PC-3 (cell line): Measurements from ENCODE around the gene KCNC1. TPM values are rescaled to one million over a fixed set of nuclear protein-coding genes. Genes with fewer than 3 reads are reported as not detected.

Experiments
- ATAC-seq: fragments of 200-7000 bp; cut with Tn5 transposase; 2 replicates; pipeline ENCODE4 v1.9.1; 2020; ENCODE audit warnings: mild to moderate bottlenecking, moderate library complexity
- BruUV-seq: library from RNA; stranded (reverse); fragments of 400-500 nt; replicated peaks from 2 replicates; lab custom pipeline; 2021; lab: Mats Ljungman, UMichigan
- CTCF ChIA-PET: fragments of 300-600 bp; sonication (Branson Sonifier 250); formaldehyde crosslinking; loops from one replicate; lab custom pipeline; 2022; ENCODE audit warnings: antibody characterized with exemption; lab: Charles Lee
- POLR2A ChIA-PET: fragments of 300-600 bp; sonication (Branson Sonifier 250); formaldehyde crosslinking; loops from one replicate; lab custom pipeline; 2022; ENCODE audit warnings: antibody characterized with exemption; ENCODE audit not compliant: unreplicated experiment; lab: Charles Lee
- DNase-seq: peaks from one replicate; pipeline ENCODE4 v3.0.0-alpha.2; 2015
- H2AFZ ChIP-seq: fragments of 300-600 bp; sonication (generic); 2 replicates; pipeline ENCODE4 v1.6.0; 2016; ENCODE audit warnings: antibody characterized with exemption, low read length
- H3F3A ChIP-seq: fragments of 300-600 bp; sonication (generic); one replicate; pipeline ENCODE4 v1.6.0; 2017; ENCODE audit warnings: antibody characterized with exemption, low read length, control low read depth, mild to moderate bottlenecking; ENCODE audit not compliant: unreplicated experiment
- H3K27ac ChIP-seq: fragments of 300-600 bp; sonication (generic); 2 replicates; pipeline ENCODE4 v1.5.1; 2016; ENCODE audit warnings: mild to moderate bottlenecking, low read length
- H3K27me3 ChIP-seq: fragments of 300-600 bp; sonication (generic); 2 replicates; pipeline ENCODE4 v1.6.1; 2016; ENCODE audit warnings: low read length, mixed read lengths
- H3K36me3 ChIP-seq: fragments of 300-600 bp; sonication (generic); 2 replicates; pipeline ENCODE4 v1.6.1; 2016; ENCODE audit warnings: low read depth, mixed run types, low read length, mixed read lengths
- H3K4me1 ChIP-seq: fragments of 300-600 bp; sonication (generic); 2 replicates; pipeline ENCODE4 v1.5.1; 2016; ENCODE audit warnings: low read length; ENCODE audit not compliant: insufficient read depth
- H3K4me2 ChIP-seq: fragments of 300-600 bp; sonication (generic); 2 replicates; pipeline ENCODE4 v1.6.0; 2016; ENCODE audit warnings: low read length
- H3K4me3 ChIP-seq: fragments of 300-600 bp; sonication (generic); 2 replicates; pipeline ENCODE4 v1.5.1; 2016; ENCODE audit warnings: mild to moderate bottlenecking, low read length, mixed read lengths
- H3K79me2 ChIP-seq: fragments of 300-600 bp; sonication (generic); 2 replicates; pipeline ENCODE4 v1.6.1; 2017; ENCODE audit warnings: low read length, mixed read lengths
- H3K9ac ChIP-seq: fragments of 300-600 bp; sonication (generic); 2 replicates; pipeline ENCODE4 v1.6.0; 2016; ENCODE audit warnings: mild to moderate bottlenecking, low read length
- H3K9me2 ChIP-seq: fragments of 300-600 bp; sonication (generic); replicated peaks from 2 replicates; pipeline ENCODE4 v1.6.1; 2016; ENCODE audit warnings: mixed run types, low read length, mixed read lengths
- H3K9me3 ChIP-seq: fragments of 300-600 bp; sonication (generic); 2 replicates; pipeline ENCODE4 v1.6.1; 2016; ENCODE audit warnings: low read length, mixed read lengths
- H4K20me1 ChIP-seq: fragments of 300-600 bp; sonication (generic); 2 replicates; pipeline ENCODE4 v1.6.1; 2016; ENCODE audit warnings: low read length, mixed read lengths
- CTCF ChIP-seq: fragments of 300-600 bp; sonication (generic); conservative IDR thresholded peaks from 2 replicates; pipeline ENCODE4 v1.5.1; 2017; ENCODE audit warnings: antibody characterized with exemption, low read depth, mild to moderate bottlenecking, low read length
- EZH2 ChIP-seq: fragments of 300-600 bp; sonication (generic); IDR thresholded peaks from one replicate; pipeline ENCODE4 v1.6.1; 2017; ENCODE audit warnings: antibody characterized with exemption, mild to moderate bottlenecking, low read length; ENCODE audit not compliant: unreplicated experiment
- EZH2phosphoT487 ChIP-seq: fragments of 300-600 bp; sonication (generic); IDR thresholded peaks from 2 replicates; pipeline ENCODE4 v1.6.1; 2018; ENCODE audit warnings: mild to moderate bottlenecking, antibody characterized with exemption, low read length, borderline replicate concordance
- intact Hi-C: fragments of 100-400 bp; cut with micrococcal nuclease; formaldehyde crosslinking; loops from 2 replicates; pipeline ENCODE4 v1.9.0; 2023
- total RNA-seq: library from RNA; depleted of rRNA; stranded (reverse); fragments of >200 nt; gene quantifications from 2 replicates; pipeline ENCODE4 v1.2.3, GENCODE V29; 2014

KCNC1 gene
- total RNA-seq, 1 experiment from 2014 or later: not detected

- H4K20me1 ChIP-seq: no peaks in the 10 kb centered on the region
- no peak overlapping the region for H3K4me3 ChIP-seq
- TF ChIP-seq CTCF: no peak
- TF ChIP-seq EZH2: no peak
- TF ChIP-seq EZH2phosphoT487: no peak
- no peak overlapping the region for H3K9ac ChIP-seq
- H3F3A ChIP-seq: no peaks in the 10 kb centered on the region
- H3K36me3 ChIP-seq: no peaks in the 10 kb centered on the region
- intact Hi-C loops: loop anchor here (10.0 kb wide), 1 partner anchor 165 kb away; no protein-coding TSS in a partner anchor
- H3K4me1 ChIP-seq: peaks cover 15% of the 10 kb centered on the region
- ChIA-PET POLR2A (no interaction called here), CTCF (interaction anchor here (1.0 kb wide), 1 partner anchor 9 kb away, joined by 3 read pairs; no protein-coding TSS in a partner anchor)
- no peaks in the 10 kb centered on the region for H3K79me2 ChIP-seq
- ATAC-seq: no peak
- no peak overlapping the region for H2AFZ ChIP-seq
- H3K9me2 ChIP-seq: no peaks in the 10 kb centered on the region
- no peaks in the 10 kb centered on the region for H3K27me3 ChIP-seq
- no peak overlapping the region for H3K27ac ChIP-seq
- BruUV-seq: no TSS peak
- H3K9me3 ChIP-seq: no peaks in the 10 kb centered on the region
- H3K4me2 ChIP-seq: no peak overlapping the region
- no peak for DNase-seq
Measured at GRCh38 chr11:17739945-17740338, 5.4 kb downstream of the KCNC1 start.

- Histone ChIP-seq H3K9ac (no peak overlapping the region), H3K4me2 (no peak overlapping the region), H3K27me3 (no peaks in the 10 kb centered on the region), H3K36me3 (no peaks in the 10 kb centered on the region), H3K27ac (no peak overlapping the region), H3F3A (no peaks in the 10 kb centered on the region), H3K79me2 (no peaks in the 10 kb centered on the region), H4K20me1 (no peaks in the 10 kb centered on the region), H3K4me3 (no peak overlapping the region), H3K9me2 (no peaks in the 10 kb centered on the region), H3K9me3 (no peaks in the 10 kb centered on the region), H3K4me1 (peaks cover 15% of the 10 kb centered on the region), H2AFZ (no peak overlapping the region)
- DNase-seq (no peak), ATAC-seq (no peak)
- intact Hi-C loops: no loop called here
- ChIA-PET CTCF (no interaction called here), POLR2A (no interaction called here)
- TF ChIP-seq CTCF: no peak
- TF ChIP-seq EZH2: no peak
- TF ChIP-seq EZH2phosphoT487: no peak
- BruUV-seq: no TSS peak
Measured at GRCh38 chr11:17740649-17741235, 6.2 kb downstream of the KCNC1 start.

GRCh38 chr11:17741487-17741886 lies 6.9 kb downstream of the KCNC1 start:
- Histone ChIP-seq H3F3A (no peaks in the 10 kb centered on the region), H3K9me2 (no peaks in the 10 kb centered on the region), H3K79me2 (no peaks in the 10 kb centered on the region), H4K20me1 (no peaks in the 10 kb centered on the region), H3K9ac (no peak overlapping the region), H3K4me1 (peaks cover 15% of the 10 kb centered on the region), H3K36me3 (no peaks in the 10 kb centered on the region), H3K4me3 (no peak overlapping the region), H2AFZ (no peak overlapping the region), H3K4me2 (no peak overlapping the region), H3K27ac (no peak overlapping the region), H3K9me3 (no peaks in the 10 kb centered on the region), H3K27me3 (no peaks in the 10 kb centered on the region)
- intact Hi-C loops: no loop called here
- no peak for DNase-seq
- ChIA-PET CTCF (no interaction called here), POLR2A (no interaction called here)
- no peak for ATAC-seq
- TF ChIP-seq EZH2phosphoT487 (no peak), EZH2 (no peak), CTCF (no peak)
- BruUV-seq: no TSS peak
